PFSK-1 (cell line): ENCODE results near the gene NPAS1.

Source experiments
- FOXP2 ChIP-seq: optimal IDR thresholded peaks from 2 replicates; pipeline ENCODE3; 2011; ENCODE audit warnings: borderline replicate concordance, control low read depth, inconsistent platforms; ENCODE audit not compliant: insufficient read depth; ENCODE audit errors: extremely low read length, extremely low read depth
- POLR2AphosphoS5 ChIP-seq: IDR thresholded peaks from 2 replicates; pipeline ENCODE4 v1.6.1; 2012; ENCODE audit warnings: low read depth, mild to moderate bottlenecking, control low read depth, low read length, moderate library complexity
- REST ChIP-seq, 2 experiments: IDR thresholded peaks; 2 replicates each; pipeline versions ENCODE4 v1.6.1 to v1.8.0; 2011 to 2012; ENCODE audit warnings: low read depth in 2 of 2, low read length in 2 of 2, control low read depth in 1 of 2, inconsistent platforms in 1 of 2, mild to moderate bottlenecking in 1 of 2, moderate library complexity in 1 of 2; ENCODE audit not compliant: insufficient read depth in 1 of 2
- SIN3A ChIP-seq: IDR thresholded peaks from 2 replicates; pipeline ENCODE4 v1.6.1; 2012; ENCODE audit warnings: mild to moderate bottlenecking, low read length, moderate library complexity, borderline replicate concordance; ENCODE audit not compliant: insufficient read depth
- TAF1 ChIP-seq: IDR thresholded peaks from 2 replicates; pipeline ENCODE4 v1.6.1; 2012; ENCODE audit warnings: low read length, control low read depth, borderline replicate concordance; ENCODE audit not compliant: insufficient read depth

- no peak for TF ChIP-seq POLR2AphosphoS5
- TF ChIP-seq SIN3A: no peak
- TF ChIP-seq FOXP2: no peak
- TF ChIP-seq REST (IDR thresholded peaks at IDR 0.05; ENCODE audit: insufficient read depth in 1 of 2, low read depth in 2 of 2, low read length in 2 of 2): no peak
- no peak for TF ChIP-seq TAF1
Measured at GRCh38 chr19:47002853-47003610, 16.6 kb upstream of the NPAS1 start.
